CD4-positive, alpha-beta T cell treated with Interleukin-17A for 4 hours (primary cell): Measurements from ENCODE around the gene CHRNE.

Source experiments
- DNase-seq: peaks from one replicate; pipeline ENCODE4 v3.0.0-alpha.2; 2020; ENCODE audit warnings: mixed read lengths

The CHRNE gene

DNA sequence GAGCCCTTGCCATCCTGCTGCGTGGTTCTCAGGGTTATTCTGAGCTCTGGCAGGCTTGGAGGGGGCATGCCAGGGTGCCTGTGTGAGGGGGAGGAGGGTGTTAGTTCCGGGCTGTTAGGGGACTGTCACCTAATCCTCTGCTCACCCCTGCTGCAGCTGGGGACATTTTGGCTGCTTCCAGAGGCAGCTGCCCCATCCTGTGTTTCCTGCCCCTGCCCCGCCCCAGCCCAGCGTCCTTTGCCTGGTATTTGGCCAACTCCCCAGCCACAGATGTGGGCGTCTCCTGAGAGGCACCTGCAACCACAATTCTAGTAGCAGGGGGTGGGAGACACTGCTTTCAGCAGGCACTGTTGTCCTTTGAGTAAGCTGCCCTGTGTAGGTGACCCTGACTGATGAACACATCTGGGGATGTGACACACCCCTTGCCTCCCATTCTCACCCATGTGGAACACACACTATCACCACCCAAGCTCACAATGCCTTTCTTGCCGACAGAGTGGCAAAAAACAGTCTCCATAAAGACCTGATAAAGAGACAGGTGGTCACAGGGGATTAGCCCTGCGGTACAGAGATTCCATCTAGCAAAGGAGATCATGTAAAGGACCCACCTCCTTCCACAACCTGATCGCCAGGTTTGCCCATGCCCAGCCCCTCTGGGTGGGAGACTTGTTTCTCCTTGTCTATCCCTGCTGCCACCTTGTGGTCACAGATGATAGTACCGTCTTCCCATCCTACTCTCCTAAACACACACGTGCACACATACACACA is at the start of gene CHRNE:
Gene CHRNE (minus strand): TSS at position 48 of the 768 bp plus-strand sequence. CDS start 35 bp downstream, at position 13.
- peak; percentile 84 for DNase-seq

DNA sequence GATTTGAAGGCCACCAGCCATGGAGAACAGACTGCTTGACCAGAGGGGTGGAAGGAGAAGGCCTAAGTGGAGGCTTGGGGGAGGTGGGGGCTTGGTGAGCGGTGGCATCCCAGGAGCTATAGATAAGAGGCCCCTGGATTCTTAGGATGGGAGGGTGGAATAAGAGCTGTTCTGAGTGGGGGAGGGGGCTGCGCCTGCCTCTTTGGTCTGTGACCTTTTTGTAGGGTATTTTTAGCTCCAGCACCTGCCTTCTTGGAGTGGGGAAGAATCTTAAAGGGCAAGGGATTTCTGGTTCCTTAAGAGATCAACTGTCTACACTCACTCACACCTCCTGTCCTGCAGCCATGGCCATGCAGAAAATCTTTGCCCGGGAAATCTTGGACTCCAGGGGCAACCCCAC is 48.6 kb upstream of the CHRNE start:
- no peak for DNase-seq

- no peak for DNase-seq
Measured at GRCh38 chr17:4950746-4951204, 47.9 kb upstream of the CHRNE start, which contains the start of gene ENO3. TSS of gene ENO3 (plus strand) at chr17:4951119. CDS start at chr17:4951830, 711 bp downstream.

GRCh38 chr17:4950075-4950745 is 47.3 kb upstream of the CHRNE start:
- DNase-seq: peak; percentile 76

- peak; percentile 77 for DNase-seq
Measured at GRCh38 chr17:4949321-4950074, 46.6 kb upstream of the CHRNE start.

DNA sequence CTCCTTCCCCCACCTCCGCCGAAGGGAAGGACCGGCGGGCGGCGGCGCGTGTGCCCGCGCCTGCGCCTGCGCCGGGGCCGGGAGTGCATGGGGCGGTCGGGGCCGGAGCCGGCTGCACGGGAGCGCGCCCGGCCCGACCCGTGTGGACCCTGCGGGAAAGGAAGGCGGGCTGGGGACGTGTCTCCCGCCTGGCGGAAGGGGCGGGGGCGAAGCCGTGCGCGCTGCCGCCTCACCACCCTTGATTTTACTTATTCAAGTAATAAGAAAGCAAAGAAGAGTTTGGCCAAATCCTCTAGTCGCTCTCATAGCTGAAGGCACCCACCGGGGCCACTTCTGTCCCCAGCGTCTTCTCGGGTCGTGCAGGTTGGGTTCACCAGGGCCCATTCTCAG is 46.0 kb upstream of the CHRNE start:
- peak; percentile 82 for DNase-seq

GRCh38 chr17:4948166-4948930 is 45.5 kb upstream of the CHRNE start, which contains the start of gene PFN1:
TSS of gene PFN1 (minus strand) at chr17:4948530. CDS start at chr17:4948394, 136 bp downstream.
- DNase-seq: peak; percentile 97

GRCh38 chr17:4947411-4948165 is 44.7 kb upstream of the CHRNE start:
- peak; percentile 79 for DNase-seq

- DNase-seq: no peak
Measured at GRCh38 chr17:4947010-4947410, 44.1 kb upstream of the CHRNE start.

- DNase-seq: no peak
Measured at GRCh38 chr17:4946312-4946976, 43.5 kb upstream of the CHRNE start.

DNA sequence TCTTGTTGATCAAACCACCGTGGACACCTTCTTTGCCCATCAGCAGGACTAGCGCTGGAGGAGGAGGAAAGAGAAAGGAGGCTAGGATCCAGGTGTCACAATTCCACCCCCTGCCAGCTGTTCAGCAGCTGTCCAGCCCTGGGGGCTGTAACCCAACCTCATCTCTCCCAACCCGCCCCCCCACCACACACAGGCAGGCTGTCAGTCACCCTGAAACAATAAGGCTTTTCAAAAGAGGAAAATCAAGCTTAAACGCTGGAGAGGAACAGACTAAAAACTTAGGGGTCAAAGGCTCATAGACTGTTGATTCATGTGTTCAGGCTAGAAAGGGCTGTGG is 43.0 kb upstream of the CHRNE start:
- no peak for DNase-seq

- DNase-seq: peak; percentile 87
Measured at GRCh38 chr17:4945176-4945943, 42.5 kb upstream of the CHRNE start.

DNA sequence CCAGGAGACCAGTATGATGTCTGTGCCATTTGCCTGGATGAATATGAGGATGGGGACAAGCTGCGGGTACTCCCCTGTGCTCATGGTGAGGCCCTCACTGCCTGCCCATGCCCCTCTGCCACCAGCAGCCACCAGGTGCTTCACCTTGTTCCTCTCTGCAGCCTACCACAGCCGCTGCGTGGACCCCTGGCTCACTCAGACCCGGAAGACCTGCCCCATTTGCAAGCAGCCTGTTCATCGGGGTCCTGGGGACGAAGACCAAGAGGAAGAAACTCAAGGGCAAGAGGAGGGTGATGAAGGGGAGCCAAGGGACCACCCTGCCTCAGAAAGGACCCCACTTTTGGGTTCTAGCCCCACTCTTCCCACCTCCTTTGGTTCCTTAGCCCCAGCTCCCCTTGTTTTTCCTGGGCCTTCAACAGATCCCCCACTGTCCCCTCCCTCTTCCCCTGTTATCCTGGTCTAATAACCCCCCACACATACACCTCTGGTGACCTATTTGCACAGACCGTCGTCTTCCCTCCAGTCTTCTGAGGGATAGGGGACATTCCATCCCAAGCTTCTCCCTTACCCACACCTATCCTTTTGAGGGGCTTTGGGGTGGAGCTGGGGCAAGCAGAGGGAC is 41.8 kb upstream of the CHRNE start:
- DNase-seq: peak; percentile 34

DNA sequence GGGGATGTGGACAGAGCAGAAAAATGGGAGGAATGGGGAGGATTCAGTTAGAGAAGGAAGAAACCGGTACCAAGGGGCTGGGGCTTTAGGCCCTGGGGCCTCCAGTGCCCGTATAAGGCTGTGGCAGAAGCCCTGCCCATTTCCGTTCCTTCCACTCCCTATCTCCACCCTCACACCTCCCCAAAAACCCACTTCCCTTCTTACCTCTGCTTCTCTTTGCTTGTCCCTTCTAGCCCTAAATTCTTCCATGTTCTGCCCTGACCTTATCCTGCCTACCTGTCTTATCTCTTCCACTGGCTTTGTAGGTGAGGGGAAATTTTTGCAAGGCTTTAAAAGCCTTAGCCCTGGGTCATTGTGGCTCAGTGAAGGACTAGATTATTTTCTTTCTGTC is 41.3 kb upstream of the CHRNE start:
- peak; percentile 73 for DNase-seq

DNA sequence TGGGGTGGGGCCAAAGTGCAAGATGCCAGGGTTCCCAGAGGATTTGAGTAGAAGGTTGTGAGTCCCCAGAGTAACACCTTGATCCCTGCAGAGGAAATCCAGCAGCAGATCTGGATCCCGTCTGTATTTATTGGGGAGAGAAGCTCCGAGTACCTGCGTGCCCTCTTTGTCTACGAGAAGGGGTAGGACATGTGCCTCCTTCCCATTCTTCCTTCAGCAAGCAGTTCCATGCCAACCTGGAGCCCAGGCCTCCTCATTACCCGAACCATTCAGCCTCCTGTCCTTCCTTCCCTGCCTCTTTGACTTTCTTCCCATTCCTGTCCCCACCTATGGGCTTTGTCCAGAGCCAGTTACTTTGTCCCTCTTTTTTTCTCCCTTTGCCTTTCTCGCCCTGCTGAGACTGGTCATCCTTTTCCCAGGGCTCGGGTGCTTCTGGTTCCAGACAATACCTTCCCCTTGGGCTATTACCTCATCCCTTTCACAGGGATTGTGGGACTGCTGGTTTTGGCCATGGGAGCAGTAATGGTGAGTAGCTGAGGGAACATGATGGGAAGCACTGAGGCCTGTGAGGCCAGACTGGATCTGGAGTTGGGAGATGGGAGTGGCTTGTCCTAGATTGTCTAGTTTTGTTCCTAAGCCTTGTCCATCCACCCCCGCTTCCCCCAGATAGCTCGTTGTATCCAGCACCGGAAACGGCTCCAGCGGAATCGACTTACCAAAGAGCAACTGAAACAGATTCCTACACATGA is 40.0 kb upstream of the CHRNE start:
- no peak for DNase-seq

DNA sequence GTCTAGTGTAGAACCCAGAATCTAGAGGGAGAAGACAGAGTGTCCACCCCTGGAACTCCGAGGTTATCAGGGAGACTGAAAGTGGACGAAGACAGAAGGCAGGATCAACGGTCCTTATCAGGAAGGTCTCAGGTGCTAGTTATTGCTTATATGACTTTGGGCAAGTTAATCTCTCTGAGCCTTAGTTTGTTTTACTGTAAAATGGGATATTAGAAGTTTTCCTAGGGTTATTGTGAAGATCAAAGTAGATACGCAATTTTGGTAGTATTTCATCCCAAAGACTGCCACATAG is 38.4 kb upstream of the CHRNE start:
- DNase-seq: no peak

- peak; percentile 65 for DNase-seq
Measured at GRCh38 chr17:4940555-4941318, 37.8 kb upstream of the CHRNE start.

DNA sequence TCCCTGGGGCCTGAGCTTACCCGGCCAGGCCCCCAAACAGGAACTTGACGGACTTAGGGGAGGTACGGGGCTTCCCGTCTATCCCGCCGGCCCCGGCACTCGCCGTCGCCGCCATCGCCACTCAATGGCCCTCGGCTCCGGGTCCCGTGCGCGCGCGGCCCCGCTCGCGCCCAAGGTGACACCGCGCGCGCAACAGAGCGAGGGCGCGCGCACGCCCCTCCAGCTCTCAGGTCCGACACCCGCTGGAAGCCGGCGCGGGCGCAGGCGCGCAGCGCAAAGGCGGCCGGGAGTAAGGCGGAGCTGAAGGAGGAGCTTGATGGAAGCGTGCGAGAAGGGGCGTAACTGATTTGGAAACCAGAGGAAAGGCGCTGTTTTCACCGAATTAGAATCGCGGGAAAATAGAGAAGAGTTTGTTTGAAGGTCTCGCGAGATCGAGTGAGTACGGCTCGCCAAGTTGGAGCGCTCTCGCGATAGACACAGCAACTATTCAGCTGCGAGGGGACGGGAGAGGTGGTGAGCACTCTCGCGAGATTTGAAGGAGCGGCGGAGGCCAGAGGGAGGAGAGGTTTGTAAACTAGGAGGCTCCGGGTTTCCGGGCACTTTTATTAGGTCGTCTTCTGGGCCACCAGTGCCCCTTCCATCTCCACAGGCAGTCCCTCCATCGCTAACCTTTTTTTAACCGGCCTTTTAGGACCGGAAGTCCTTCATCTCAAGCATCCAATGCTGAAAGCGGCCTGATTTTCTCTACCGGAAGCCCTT is 37.1 kb upstream of the CHRNE start, which contains the start of the genes RNF167 and SLC25A11:
Gene RNF167 (plus strand): TSS at position 473 of the 759 bp plus-strand sequence. CDS start 642 bp downstream, outside the sequence.
Gene SLC25A11 (minus strand): TSS at position 251 of the 759 bp plus-strand sequence. CDS start 136 bp downstream, at position 115.
- DNase-seq: peak; percentile 95
